CD1c-positive myeloid dendritic cell (primary cell): Measurements from ENCODE around the gene LGR6.

Experiments used
- DNase-seq: peaks from one replicate; pipeline ENCODE4 v3.0.0-alpha.2; 2016; ENCODE audit errors: extremely low spot score

The LGR6 gene

GRCh38 chr1:202289009-202289408, 95.4 kb downstream of the LGR6 start:
- DNase-seq, result no peak

DNA sequence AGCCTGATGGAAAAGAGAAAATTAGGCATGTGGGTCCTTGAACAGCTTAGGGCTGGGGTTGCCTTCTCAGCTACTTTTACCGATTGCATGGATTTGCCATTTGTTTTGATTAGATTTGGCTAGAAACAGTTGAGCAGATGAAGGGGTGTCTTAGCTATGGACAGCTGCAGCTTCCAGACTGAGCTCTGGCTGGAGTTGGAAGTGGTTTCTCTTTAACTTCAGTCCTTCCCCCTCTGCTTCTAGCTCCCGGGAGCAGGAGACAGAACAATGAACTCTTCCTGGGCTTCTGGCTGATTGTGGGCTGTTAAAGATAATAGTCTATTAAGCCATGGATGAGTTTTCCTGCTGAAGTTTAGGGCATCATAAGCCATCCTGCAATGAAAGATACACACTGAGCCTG, 97.4 kb downstream of the LGR6 start:
- no peak for DNase-seq

GRCh38 chr1:202291961-202292712, 98.5 kb downstream of the LGR6 start:
- no peak for DNase-seq

GRCh38 chr1:202292773-202293172, 99.2 kb downstream of the LGR6 start:
- no peak for DNase-seq

- DNase-seq, result no peak
Measured at GRCh38 chr1:202293569-202293968, 100.0 kb downstream of the LGR6 start.

DNA sequence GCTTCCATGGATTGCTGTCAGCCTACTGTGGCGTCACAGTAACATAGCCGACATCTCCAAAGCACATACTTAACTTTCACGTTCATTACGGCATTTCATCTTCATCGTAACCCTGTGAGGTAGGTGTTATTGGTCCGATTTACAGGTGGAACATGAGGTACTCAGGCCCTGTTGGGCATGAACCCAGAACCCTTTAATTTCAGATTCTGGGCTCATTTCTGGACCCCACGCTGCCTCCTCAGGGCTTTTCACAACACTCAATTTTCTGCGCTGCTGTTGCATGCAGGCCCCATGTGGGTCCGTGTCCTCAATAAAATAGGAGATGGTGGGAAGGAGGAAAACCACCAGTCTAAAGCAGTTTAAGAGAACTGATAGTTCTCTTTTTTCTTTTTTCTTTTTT, 108.6 kb downstream of the LGR6 start:
- no peak for DNase-seq

- DNase-seq, result no peak
Measured at GRCh38 chr1:202304375-202304774, 110.8 kb downstream of the LGR6 start.

- DNase-seq, result no peak
Measured at GRCh38 chr1:202305168-202305567, 111.6 kb downstream of the LGR6 start.

- no peak for DNase-seq
Measured at GRCh38 chr1:202306535-202307345, 113.1 kb downstream of the LGR6 start.

DNA sequence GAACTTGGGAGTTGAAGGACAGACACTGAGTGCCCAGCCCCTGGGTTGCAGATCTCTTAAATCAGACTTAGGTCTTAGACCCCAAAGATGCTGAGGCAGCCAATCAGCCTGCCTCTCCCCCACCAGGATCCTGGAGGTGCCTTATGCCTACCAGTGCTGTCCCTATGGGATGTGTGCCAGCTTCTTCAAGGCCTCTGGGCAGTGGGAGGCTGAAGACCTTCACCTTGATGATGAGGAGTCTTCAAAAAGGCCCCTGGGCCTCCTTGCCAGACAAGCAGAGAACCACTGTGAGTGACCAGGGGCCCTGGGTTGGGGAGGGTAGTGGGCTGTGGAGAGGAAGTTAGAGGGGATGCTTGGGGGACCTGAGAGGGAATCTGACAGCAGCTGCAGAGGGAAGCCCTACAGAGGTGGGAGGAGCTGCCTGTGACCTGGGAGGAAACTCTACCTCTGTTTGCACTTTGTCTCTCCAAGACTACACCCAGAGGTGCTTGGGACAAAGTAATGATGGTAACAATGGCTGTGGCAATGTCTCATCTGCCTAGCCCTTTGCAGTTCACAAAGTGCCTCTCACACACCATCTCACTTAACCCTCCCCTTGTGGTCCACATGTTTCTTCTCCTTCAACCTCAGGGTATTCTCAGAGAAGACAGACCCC, 116.6 kb downstream of the LGR6 start:
- DNase-seq, result no peak

DNA sequence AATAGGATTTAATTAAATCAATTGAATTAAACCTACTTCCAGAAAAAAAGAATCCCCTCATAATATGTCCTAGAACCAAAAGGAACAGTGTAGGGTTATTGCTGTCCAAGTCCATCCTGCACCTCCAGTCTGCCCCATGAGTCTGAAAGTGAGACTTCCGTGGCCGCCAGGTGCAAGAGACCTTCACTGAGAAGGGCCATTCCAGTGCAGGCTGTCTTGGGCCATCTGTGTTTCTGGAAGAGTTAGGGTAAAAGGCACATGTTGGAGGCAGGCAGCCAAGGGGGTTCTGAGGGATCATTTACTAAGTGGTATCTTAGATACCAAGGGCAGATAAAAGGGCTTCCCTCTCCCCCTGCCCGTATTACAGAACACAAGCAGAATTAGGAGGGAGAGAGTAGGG, 117.1 kb downstream of the LGR6 start:
- DNase-seq, result no peak

DNA sequence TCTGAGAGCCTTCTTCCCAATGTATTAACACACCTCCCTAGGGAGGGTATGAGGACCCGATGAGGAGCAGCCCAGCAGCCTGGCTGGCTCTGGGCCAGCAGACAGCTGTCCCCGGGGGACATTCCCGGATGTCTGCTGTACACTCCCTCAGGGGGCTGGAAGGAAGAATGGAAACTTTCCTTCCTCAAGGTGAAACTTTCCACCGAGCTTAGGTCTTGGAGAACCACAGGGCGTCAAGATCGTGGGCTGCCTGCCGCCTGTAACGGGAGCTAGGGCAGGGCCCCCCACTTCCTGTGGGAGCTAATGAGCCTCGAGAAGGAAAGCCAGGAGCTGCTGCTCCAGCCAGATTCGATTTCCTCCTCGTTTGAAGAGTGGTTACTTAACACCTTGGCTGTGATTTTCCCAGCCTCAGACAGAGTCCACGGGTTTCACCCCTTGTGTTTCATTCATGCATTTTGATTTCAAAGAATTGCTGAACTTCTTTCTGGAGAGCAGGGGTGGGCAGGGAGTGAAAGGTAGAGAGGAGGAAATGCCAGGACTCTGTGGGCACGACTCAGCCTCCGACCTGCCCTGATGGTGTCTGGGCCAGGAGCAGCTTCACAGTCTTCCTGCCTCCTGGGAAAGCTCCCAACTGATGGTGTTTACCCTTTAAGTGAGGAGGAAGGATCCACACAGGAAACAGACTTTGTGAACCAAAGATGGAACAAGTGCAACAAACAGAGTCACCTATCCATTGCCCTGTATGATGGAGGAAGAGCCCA, 118.5 kb downstream of the LGR6 start:
- no peak for DNase-seq

- peak; percentile 68 for DNase-seq
Measured at GRCh38 chr1:202315576-202316168, 122.1 kb downstream of the LGR6 start.

DNA sequence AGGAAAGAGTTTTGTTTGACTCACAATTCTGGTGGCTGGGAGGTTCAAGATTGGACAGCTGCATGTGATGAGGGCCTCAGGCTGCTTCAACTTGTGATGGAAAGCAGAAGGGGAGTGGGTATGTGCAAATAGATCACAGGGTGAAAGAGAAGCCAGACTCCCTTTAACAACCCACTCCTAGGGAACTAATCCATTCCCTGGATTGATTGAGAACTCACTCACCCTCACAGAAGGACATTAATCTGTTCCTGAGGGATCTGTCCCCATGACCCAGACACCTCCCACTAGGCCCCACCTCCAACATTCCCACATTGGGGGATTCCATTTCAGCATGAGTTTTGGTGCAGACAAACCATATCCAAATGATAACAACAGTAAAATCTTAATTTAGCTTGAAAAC, 122.6 kb downstream of the LGR6 start:
- DNase-seq, result no peak

DNA sequence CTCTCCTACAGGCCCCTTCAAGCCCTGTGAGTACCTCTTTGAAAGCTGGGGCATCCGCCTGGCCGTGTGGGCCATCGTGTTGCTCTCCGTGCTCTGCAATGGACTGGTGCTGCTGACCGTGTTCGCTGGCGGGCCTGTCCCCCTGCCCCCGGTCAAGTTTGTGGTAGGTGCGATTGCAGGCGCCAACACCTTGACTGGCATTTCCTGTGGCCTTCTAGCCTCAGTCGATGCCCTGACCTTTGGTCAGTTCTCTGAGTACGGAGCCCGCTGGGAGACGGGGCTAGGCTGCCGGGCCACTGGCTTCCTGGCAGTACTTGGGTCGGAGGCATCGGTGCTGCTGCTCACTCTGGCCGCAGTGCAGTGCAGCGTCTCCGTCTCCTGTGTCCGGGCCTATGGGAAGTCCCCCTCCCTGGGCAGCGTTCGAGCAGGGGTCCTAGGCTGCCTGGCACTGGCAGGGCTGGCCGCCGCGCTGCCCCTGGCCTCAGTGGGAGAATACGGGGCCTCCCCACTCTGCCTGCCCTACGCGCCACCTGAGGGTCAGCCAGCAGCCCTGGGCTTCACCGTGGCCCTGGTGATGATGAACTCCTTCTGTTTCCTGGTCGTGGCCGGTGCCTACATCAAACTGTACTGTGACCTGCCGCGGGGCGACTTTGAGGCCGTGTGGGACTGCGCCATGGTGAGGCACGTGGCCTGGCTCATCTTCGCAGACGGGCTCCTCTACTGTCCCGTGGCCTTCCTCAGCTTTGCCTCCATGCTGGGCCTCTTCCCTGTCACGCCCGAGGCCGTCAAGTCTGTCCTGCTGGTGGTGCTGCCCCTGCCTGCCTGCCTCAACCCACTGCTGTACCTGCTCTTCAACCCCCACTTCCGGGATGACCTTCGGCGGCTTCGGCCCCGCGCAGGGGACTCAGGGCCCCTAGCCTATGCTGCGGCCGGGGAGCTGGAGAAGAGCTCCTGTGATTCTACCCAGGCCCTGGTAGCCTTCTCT, 124.6 kb downstream of the LGR6 start:
- DNase-seq, result no peak

DNA sequence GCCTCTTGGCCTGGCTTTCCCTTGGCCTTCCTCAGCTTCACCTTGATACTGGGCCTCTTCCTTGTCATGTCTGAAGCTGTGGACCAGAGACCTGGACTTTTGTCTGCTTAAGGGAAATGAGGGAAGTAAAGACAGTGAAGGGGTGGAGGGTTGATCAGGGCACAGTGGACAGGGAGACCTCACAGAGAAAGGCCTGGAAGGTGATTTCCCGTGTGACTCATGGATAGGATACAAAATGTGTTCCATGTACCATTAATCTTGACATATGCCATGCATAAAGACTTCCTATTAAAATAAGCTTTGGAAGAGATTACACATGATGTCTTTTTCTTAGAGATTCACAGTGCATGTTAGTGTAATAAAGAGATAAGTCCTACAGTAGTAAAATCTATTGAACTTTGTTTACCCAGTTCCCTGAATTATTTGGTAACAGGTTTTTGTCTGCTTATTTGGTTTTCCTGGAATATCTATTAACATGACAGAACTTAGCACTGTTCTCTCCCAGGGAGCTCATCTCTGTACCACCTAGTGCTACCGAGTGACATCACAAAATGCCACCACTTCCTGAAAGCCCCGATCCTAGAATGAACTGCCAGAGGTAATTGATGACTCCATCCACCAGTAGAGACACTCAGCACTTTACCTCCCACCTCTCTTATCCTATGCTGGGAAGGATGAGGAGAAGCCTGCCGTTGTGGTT, 125.9 kb downstream of the LGR6 start:
- DNase-seq, result no peak

- DNase-seq, result no peak
Measured at GRCh38 chr1:202320081-202320405, 126.4 kb downstream of the LGR6 start.

DNA sequence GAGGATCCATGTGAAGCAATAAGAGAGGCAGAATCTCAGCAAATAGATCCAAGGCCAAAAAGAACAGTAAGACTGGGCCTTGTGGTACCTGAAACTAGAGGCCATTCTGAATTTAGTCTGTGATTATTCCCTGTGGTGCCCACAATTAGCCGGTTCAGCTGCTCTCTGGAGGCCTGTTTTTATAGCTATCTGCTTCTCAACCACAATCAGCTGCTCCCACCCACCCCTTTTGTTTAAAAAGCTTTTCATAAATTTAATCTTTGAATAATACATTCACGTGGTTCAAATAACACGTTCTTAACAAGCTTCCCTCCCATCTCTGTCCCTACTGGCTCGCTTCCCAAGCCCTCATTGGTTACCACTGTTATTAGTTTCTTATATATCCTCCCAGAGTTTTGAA, 130.1 kb downstream of the LGR6 start:
- DNase-seq, result no peak

- no peak for DNase-seq
Measured at GRCh38 chr1:202324646-202325045, 131.0 kb downstream of the LGR6 start.

- DNase-seq, result no peak
Measured at GRCh38 chr1:202329891-202330290, 136.3 kb downstream of the LGR6 start.
